Activated naive CD4-positive, alpha-beta T cell treated with anti-CD3 and anti-CD28 coated beads, Interleukin-2, amount 50 U/mL, for 24 hours (primary cell): ENCODE results near the gene CSAD.

ENCODE experiments used
- H3K27ac Mint-ChIP-seq: one replicate; pipeline ENCODE4 v1.8.0; 2021; ENCODE audit warnings: mild to moderate bottlenecking, mixed read lengths
- H3K27me3 Mint-ChIP-seq: one replicate; pipeline ENCODE4 v1.8.0; 2021; ENCODE audit warnings: mixed read lengths
- H3K36me3 Mint-ChIP-seq: one replicate; pipeline ENCODE4 v1.8.0; 2021; ENCODE audit warnings: mixed read lengths
- H3K4me1 Mint-ChIP-seq: one replicate; pipeline ENCODE4 v1.8.0; 2021; ENCODE audit warnings: mixed read lengths
- H3K4me3 Mint-ChIP-seq: one replicate; pipeline ENCODE4 v1.8.0; 2021; ENCODE audit warnings: mild to moderate bottlenecking, mixed read lengths
- H3K9me3 Mint-ChIP-seq: one replicate; pipeline ENCODE4 v1.8.0; 2021; ENCODE audit warnings: mixed read lengths

The CSAD gene

GRCh38 chr12:53195516-53196420 is 15.0 kb upstream of the CSAD start:
- H3K27me3 Mint-ChIP-seq = no peaks in the 10 kb centered on the region
- H3K4me3 Mint-ChIP-seq = no peak overlapping the region
- H3K27ac Mint-ChIP-seq = peak overlapping the region; percentile 24
- no peaks in the 10 kb centered on the region for H3K9me3 Mint-ChIP-seq
- H3K4me1 Mint-ChIP-seq = peaks cover 42% of the 10 kb centered on the region
- peaks cover 8% of the 10 kb centered on the region for H3K36me3 Mint-ChIP-seq

- Mint-ChIP-seq H3K27me3 (no peaks in the 10 kb centered on the region), H3K27ac (peak overlapping the region; percentile 24), H3K4me3 (no peak overlapping the region), H3K9me3 (no peaks in the 10 kb centered on the region), H3K36me3 (peaks cover 6% of the 10 kb centered on the region), H3K4me1 (peaks cover 39% of the 10 kb centered on the region)
These were observed 14.2 kb upstream of the CSAD start for GRCh38 chr12:53194973-53195372.

GRCh38 chr12:53193985-53194716 is 13.4 kb upstream of the CSAD start:
- H3K4me3 Mint-ChIP-seq = no peak overlapping the region
- no peaks in the 10 kb centered on the region for H3K9me3 Mint-ChIP-seq
- H3K4me1 Mint-ChIP-seq = peaks cover 35% of the 10 kb centered on the region
- H3K27ac Mint-ChIP-seq = peak overlapping the region; percentile 94
- H3K27me3 Mint-ChIP-seq = no peaks in the 10 kb centered on the region
- peaks cover 3% of the 10 kb centered on the region for H3K36me3 Mint-ChIP-seq

- Mint-ChIP-seq H3K27ac (peak overlapping the region; percentile 12), H3K4me1 (peaks cover 27% of the 10 kb centered on the region), H3K4me3 (no peak overlapping the region), H3K27me3 (no peaks in the 10 kb centered on the region), H3K9me3 (no peaks in the 10 kb centered on the region), H3K36me3 (peaks cover 3% of the 10 kb centered on the region)
These were observed 12.3 kb upstream of the CSAD start for GRCh38 chr12:53193040-53193439.

GRCh38 chr12:53192531-53193021 is 11.9 kb upstream of the CSAD start:
- no peak overlapping the region for H3K4me3 Mint-ChIP-seq
- H3K27ac Mint-ChIP-seq = peak overlapping the region; percentile 12
- H3K4me1 Mint-ChIP-seq = peaks cover 24% of the 10 kb centered on the region
- no peaks in the 10 kb centered on the region for H3K9me3 Mint-ChIP-seq
- H3K27me3 Mint-ChIP-seq = no peaks in the 10 kb centered on the region
- peaks cover 3% of the 10 kb centered on the region for H3K36me3 Mint-ChIP-seq

GRCh38 chr12:53191885-53192530 is 11.3 kb upstream of the CSAD start:
- Mint-ChIP-seq H3K4me1 (peaks cover 20% of the 10 kb centered on the region), H3K9me3 (no peaks in the 10 kb centered on the region), H3K4me3 (no peak overlapping the region), H3K27ac (no peak overlapping the region), H3K27me3 (no peaks in the 10 kb centered on the region), H3K36me3 (peaks cover 3% of the 10 kb centered on the region)

- Mint-ChIP-seq H3K9me3 (no peaks in the 10 kb centered on the region), H3K36me3 (peaks cover 3% of the 10 kb centered on the region), H3K4me1 (peaks cover 13% of the 10 kb centered on the region), H3K27ac (no peak overlapping the region), H3K27me3 (no peaks in the 10 kb centered on the region), H3K4me3 (no peak overlapping the region)
These were observed 10.6 kb upstream of the CSAD start for GRCh38 chr12:53191096-53191884.

GRCh38 chr12:53190108-53190729 is 9.5 kb upstream of the CSAD start:
- H3K27ac Mint-ChIP-seq = peak overlapping the region; percentile 84
- no peaks in the 10 kb centered on the region for H3K9me3 Mint-ChIP-seq
- H3K27me3 Mint-ChIP-seq = no peaks in the 10 kb centered on the region
- peaks cover 3% of the 10 kb centered on the region for H3K36me3 Mint-ChIP-seq
- H3K4me3 Mint-ChIP-seq = no peak overlapping the region
- peaks cover 22% of the 10 kb centered on the region for H3K4me1 Mint-ChIP-seq

- Mint-ChIP-seq H3K27ac (no peak overlapping the region), H3K4me3 (no peak overlapping the region), H3K4me1 (peaks cover 49% of the 10 kb centered on the region), H3K27me3 (no peaks in the 10 kb centered on the region), H3K36me3 (peaks cover 8% of the 10 kb centered on the region), H3K9me3 (no peaks in the 10 kb centered on the region)
These were observed 6.6 kb upstream of the CSAD start for GRCh38 chr12:53187145-53187899.

GRCh38 chr12:53186745-53187144 is 6.0 kb upstream of the CSAD start:
- no peaks in the 10 kb centered on the region for H3K27me3 Mint-ChIP-seq
- H3K36me3 Mint-ChIP-seq = peaks cover 10% of the 10 kb centered on the region

GRCh38 chr12:53185582-53186153 is 4.9 kb upstream of the CSAD start:
- H3K4me1 Mint-ChIP-seq = peaks cover 58% of the 10 kb centered on the region
- H3K4me3 Mint-ChIP-seq = no peak overlapping the region
- no peaks in the 10 kb centered on the region for H3K27me3 Mint-ChIP-seq
- H3K36me3 Mint-ChIP-seq = peaks cover 14% of the 10 kb centered on the region
- peak overlapping the region; percentile 73 for H3K27ac Mint-ChIP-seq
- H3K9me3 Mint-ChIP-seq = no peaks in the 10 kb centered on the region

More at GRCh38 chr12:53186745-53187144, 6.0 kb upstream of the CSAD start:
- Mint-ChIP-seq H3K4me3 (no peak overlapping the region), H3K27ac (peak overlapping the region; percentile 8), H3K9me3 (no peaks in the 10 kb centered on the region), H3K4me1 (peaks cover 55% of the 10 kb centered on the region)

GRCh38 chr12:53184828-53185227 is 4.1 kb upstream of the CSAD start:
- Mint-ChIP-seq H3K36me3 (peaks cover 14% of the 10 kb centered on the region), H3K9me3 (no peaks in the 10 kb centered on the region), H3K27ac (peak overlapping the region; percentile 62), H3K4me3 (peak overlapping the region; percentile 42), H3K4me1 (peaks cover 56% of the 10 kb centered on the region), H3K27me3 (no peaks in the 10 kb centered on the region)

- H3K9me3 Mint-ChIP-seq = no peaks in the 10 kb centered on the region
- peaks cover 60% of the 10 kb centered on the region for H3K4me1 Mint-ChIP-seq
- peaks cover 14% of the 10 kb centered on the region for H3K36me3 Mint-ChIP-seq
- H3K4me3 Mint-ChIP-seq = peak overlapping the region; percentile 99
- peak overlapping the region; percentile 2 for H3K27ac Mint-ChIP-seq
- H3K27me3 Mint-ChIP-seq = no peaks in the 10 kb centered on the region
These were observed 2.2 kb upstream of the CSAD start for GRCh38 chr12:53182903-53183302.

- H3K36me3 Mint-ChIP-seq = peaks cover 14% of the 10 kb centered on the region
These were observed 1.2 kb upstream of the CSAD start for GRCh38 chr12:53181935-53182334.

More at GRCh38 chr12:53181935-53182334, 1.2 kb upstream of the CSAD start:
- H3K27me3 Mint-ChIP-seq = no peaks in the 10 kb centered on the region
- H3K9me3 Mint-ChIP-seq = no peaks in the 10 kb centered on the region
- H3K4me1 Mint-ChIP-seq = peaks cover 60% of the 10 kb centered on the region
- peak overlapping the region; percentile 99 for H3K4me3 Mint-ChIP-seq
- peak overlapping the region; percentile 96 for H3K27ac Mint-ChIP-seq
